Sigmoid colon (tissue), 4 donors: ENCODE data around the gene TIGD7.

Experiments
- CTCF ChIP-seq, 4 experiments: fragments of 450-650 bp in 3 of 4; fragments of 200-600 bp in 1 of 4; IDR thresholded peaks; one replicate each; pipeline ENCODE4 v1.5.1; 2016 to 2019; ENCODE audit warnings: antibody characterized with exemption in 4 of 4, mild to moderate bottlenecking in 3 of 4, moderate library complexity in 2 of 4
- POLR2AphosphoS5 ChIP-seq, 4 donors: sonication (generic); formaldehyde crosslinking; IDR thresholded peaks; one replicate each; pipeline ENCODE4 v1.6.1; 2017; ENCODE audit warnings: antibody characterized with exemption in 4 of 4

GRCh38 chr16:3282730-3283542 is 22.3 kb downstream of the TIGD7 start, which contains the start of gene ZNF263:
- no peak for TF ChIP-seq CTCF (IDR thresholded peaks at IDR 0.05)
- peak in 3 of 4 donors; percentile 79 to 87 (median 83) for TF ChIP-seq POLR2AphosphoS5 (IDR thresholded peaks at IDR 0.05)
